OCI-LY1 (cell line): ENCODE measurements around the gene DDX1.

Experiments used
- H2AFZ ChIP-seq: fragments of 200-600 bp; sonication (generic), shearing (Covaris generic); 2 replicates; pipeline ENCODE4 v1.6.0; 2014; ENCODE audit warnings: antibody characterized with exemption, mild to moderate bottlenecking, low read length
- H3F3A ChIP-seq: fragments of 200-600 bp; sonication (generic), shearing (Covaris generic); 2 replicates; pipeline ENCODE4 v1.6.0; 2014; ENCODE audit warnings: mild to moderate bottlenecking, antibody characterized with exemption, low read length, moderate library complexity; ENCODE audit not compliant: insufficient read depth
- H3K27ac ChIP-seq: fragments of 200-600 bp; sonication (generic); 2 replicates; pipeline ENCODE4 v1.5.1; 2014; ENCODE audit warnings: low read length, mixed run types, mild to moderate bottlenecking, low read depth; ENCODE audit not compliant: poor library complexity, severe bottlenecking
- H3K27me3 ChIP-seq: fragments of 200-600 bp; sonication (generic); 2 replicates; pipeline ENCODE4 v1.6.0; 2014; ENCODE audit warnings: antibody characterized with exemption, mild to moderate bottlenecking, low read length, moderate library complexity; ENCODE audit not compliant: insufficient read depth
- H3K36me3 ChIP-seq: fragments of 200-600 bp; sonication (generic); 2 replicates; pipeline ENCODE4 v1.6.1; 2014; ENCODE audit warnings: mild to moderate bottlenecking, antibody characterized with exemption, low read length, moderate library complexity, mixed read lengths; ENCODE audit not compliant: insufficient read depth
- H3K4me1 ChIP-seq: fragments of 200-600 bp; sonication (generic); 2 replicates; pipeline ENCODE4 v1.5.1; 2014; ENCODE audit warnings: mild to moderate bottlenecking, low read length, moderate library complexity; ENCODE audit not compliant: insufficient read depth, severe bottlenecking
- H3K4me2 ChIP-seq: fragments of 200-600 bp; sonication (generic), shearing (Covaris generic); 2 replicates; pipeline ENCODE4 v1.6.1; 2014; ENCODE audit warnings: low read length
- H3K4me3 ChIP-seq: fragments of 200-600 bp; sonication (generic); 2 replicates; pipeline ENCODE4 v1.5.1; 2014; ENCODE audit warnings: low read length, low read depth, mild to moderate bottlenecking, mixed read lengths; ENCODE audit not compliant: poor library complexity, severe bottlenecking
- H3K79me2 ChIP-seq: fragments of 200-600 bp; shearing (Covaris generic); 2 replicates; pipeline ENCODE4 v1.6.1; 2016; ENCODE audit warnings: mixed run types, low read length, mixed read lengths; ENCODE audit not compliant: insufficient read depth
- H3K9ac ChIP-seq: fragments of 200-600 bp; sonication (generic), shearing (Covaris generic); 2 replicates; pipeline ENCODE4 v1.6.1; 2014; ENCODE audit warnings: mild to moderate bottlenecking, low read length, mixed read lengths
- H3K9me2 ChIP-seq: fragments of 200-600 bp; sonication (generic), shearing (Covaris generic); 2 replicates; pipeline ENCODE4 v1.6.1; 2014; ENCODE audit warnings: low read depth, mild to moderate bottlenecking, low read length, mixed read lengths
- H3K9me3 ChIP-seq: fragments of 200-600 bp; shearing (Covaris generic); 2 replicates; pipeline ENCODE4 v1.6.1; 2014; ENCODE audit warnings: low read length, mixed read lengths
- H4K20me1 ChIP-seq: fragments of 200-600 bp; sonication (generic), shearing (Covaris generic); 2 replicates; pipeline ENCODE4 v1.6.0; 2016; ENCODE audit warnings: mild to moderate bottlenecking, low read length; ENCODE audit not compliant: insufficient read depth
- CTCF ChIP-seq: fragments of 200-600 bp; sonication (generic), shearing (Covaris generic); IDR thresholded peaks from 2 replicates; pipeline ENCODE4 v1.5.1; 2017; ENCODE audit warnings: mild to moderate bottlenecking, antibody characterized with exemption, low read length, moderate library complexity, mixed read lengths
- EZH2 ChIP-seq: fragments of 200-600 bp; sonication (generic), shearing (Covaris generic); IDR thresholded peaks from 2 replicates; pipeline ENCODE4 v1.8.0; 2017; ENCODE audit warnings: borderline replicate concordance, mixed run types, mild to moderate bottlenecking, antibody characterized with exemption, low read length, moderate library complexity, mixed read lengths

The DDX1 gene

GRCh38 chr2:15663802-15664201 is 72.1 kb downstream of the DDX1 start:
- Histone ChIP-seq H3K9me2 (no peaks in the 10 kb centered on the region), H3K79me2 (no peaks in the 10 kb centered on the region), H2AFZ (no peak overlapping the region), H3K4me2 (no peak overlapping the region), H3F3A (no peaks in the 10 kb centered on the region), H3K27ac (no peak overlapping the region), H3K36me3 (no peaks in the 10 kb centered on the region), H3K9me3 (no peaks in the 10 kb centered on the region), H3K4me1 (no peaks in the 10 kb centered on the region), H3K9ac (no peak overlapping the region), H3K4me3 (no peak overlapping the region), H4K20me1 (no peaks in the 10 kb centered on the region), H3K27me3 (peaks cover 8% of the 10 kb centered on the region; the same call in 1 of the 2 replicates)
- TF ChIP-seq CTCF (no peak), EZH2 (no peak)

GRCh38 chr2:15664273-15665066 is 72.8 kb downstream of the DDX1 start:
- H3F3A ChIP-seq = no peaks in the 10 kb centered on the region
- H3K4me2 ChIP-seq = no peak overlapping the region
- H3K9me2 ChIP-seq = no peaks in the 10 kb centered on the region
- H3K4me1 ChIP-seq = no peaks in the 10 kb centered on the region
- H3K27ac ChIP-seq = no peak overlapping the region
- H3K36me3 ChIP-seq = no peaks in the 10 kb centered on the region
- no peaks in the 10 kb centered on the region for H4K20me1 ChIP-seq
- no peak overlapping the region for H3K9ac ChIP-seq
- H3K4me3 ChIP-seq = no peak overlapping the region
- no peak overlapping the region for H2AFZ ChIP-seq
- no peaks in the 10 kb centered on the region for H3K9me3 ChIP-seq
- peaks cover 8% of the 10 kb centered on the region; the same call in 1 of the 2 replicates for H3K27me3 ChIP-seq
- TF ChIP-seq CTCF = no peak
- no peak for TF ChIP-seq EZH2
- no peaks in the 10 kb centered on the region for H3K79me2 ChIP-seq

- H3K9me2 ChIP-seq = no peaks in the 10 kb centered on the region
- no peak for TF ChIP-seq CTCF
- TF ChIP-seq EZH2 = no peak
These were observed 73.6 kb downstream of the DDX1 start for GRCh38 chr2:15665067-15665942.

More at GRCh38 chr2:15665067-15665942, 73.6 kb downstream of the DDX1 start:
- no peaks in the 10 kb centered on the region for H4K20me1 ChIP-seq
- H3K36me3 ChIP-seq = no peaks in the 10 kb centered on the region
- no peak overlapping the region for H3K27ac ChIP-seq
- no peaks in the 10 kb centered on the region for H3K4me1 ChIP-seq
- no peaks in the 10 kb centered on the region for H3K79me2 ChIP-seq
- no peaks in the 10 kb centered on the region for H3F3A ChIP-seq
- H3K9ac ChIP-seq = no peak overlapping the region
- H3K4me2 ChIP-seq = no peak overlapping the region
- no peak overlapping the region for H3K4me3 ChIP-seq
- peaks cover 9% of the 10 kb centered on the region; the same call in 1 of the 2 replicates for H3K27me3 ChIP-seq
- no peaks in the 10 kb centered on the region for H3K9me3 ChIP-seq
- no peak overlapping the region for H2AFZ ChIP-seq
